Endothelial cell of umbilical vein (primary cell): Measurements from ENCODE around the gene PCED1B. TPM values are rescaled to one million over a fixed set of nuclear protein-coding genes. Genes with fewer than 3 reads are reported as not detected.

Source experiments
- BruUV-seq: library from RNA; stranded (reverse); fragments of 400-500 nt; replicated peaks from 2 replicates; lab custom pipeline; 2021; lab: Mats Ljungman, UMichigan
- CTCF ChIA-PET: fragments of 300-600, 350-600 bp; sonication (Branson Sonifier 250); formaldehyde crosslinking; loops from one replicate; lab custom pipeline; 2021; ENCODE audit warnings: antibody characterized with exemption, inconsistent platforms; lab: Charles Lee
- POLR2A ChIA-PET: fragments of 300-600, 350-600 bp; sonication (Branson Sonifier 250); formaldehyde crosslinking; loops from one replicate; lab custom pipeline; 2021; ENCODE audit warnings: antibody characterized with exemption, inconsistent platforms; lab: Charles Lee
- DNase-seq: peaks from one replicate; pipeline ENCODE4 v3.0.0-alpha.2; 2011; ENCODE audit warnings: low read depth, low spot score
- FAIRE-seq: peaks from 2 replicates; lab custom pipeline; 2011; peaks lifted over from hg19 to GRCh38; lab: Jason Lieb, UNC
- H2AFZ ChIP-seq: 2 replicates; pipeline ENCODE4 v1.6.0; 2012; ENCODE audit warnings: low read depth, low read length, control low read depth, inconsistent platforms
- H3K27ac ChIP-seq: 2 replicates; pipeline ENCODE4 v1.5.1; 2011; ENCODE audit warnings: low read depth, mild to moderate bottlenecking, control low read depth, low read length, moderate library complexity; ENCODE audit not compliant: insufficient read depth
- H3K27me3 ChIP-seq, 2 experiments: 2 replicates each; pipeline versions ENCODE4 v1.6.0 to v1.6.1; 2011; ENCODE audit warnings: low read length in 2 of 2, mixed read lengths in 1 of 2; ENCODE audit not compliant: control insufficient read depth in 2 of 2, insufficient read depth in 2 of 2
- H3K36me3 ChIP-seq, 2 experiments: 2 replicates in 1 of 2; 3 replicates in 1 of 2; pipeline ENCODE4 v1.5.1; 2011; ENCODE audit warnings: low read length in 2 of 2, mild to moderate bottlenecking in 1 of 2, moderate library complexity in 1 of 2; ENCODE audit not compliant: control insufficient read depth in 2 of 2, insufficient read depth in 2 of 2; ENCODE audit errors: extremely low read depth in 1 of 2
- H3K4me1 ChIP-seq: 3 replicates; pipeline ENCODE4 v1.5.1; 2011; ENCODE audit warnings: mild to moderate bottlenecking, low read length; ENCODE audit not compliant: control insufficient read depth, insufficient read depth; ENCODE audit errors: extremely low read depth
- H3K4me2 ChIP-seq: 2 replicates; pipeline ENCODE4 v1.6.1; 2011; ENCODE audit warnings: low read length, control low read depth, mixed read lengths; ENCODE audit not compliant: insufficient read depth
- H3K4me3 ChIP-seq, 3 experiments: fragments of 200-600 bp in 1 of 3; sonication (generic), shearing (Covaris generic) in 1 of 3; replicated peaks in 1 of 3; 2 replicates each; pipeline ENCODE4 v1.5.1; 2011 to 2016; ENCODE audit warnings: control low read depth in 3 of 3, low read length in 3 of 3, mild to moderate bottlenecking in 2 of 3, inconsistent platforms in 1 of 3, low read depth in 1 of 3, moderate library complexity in 1 of 3; ENCODE audit not compliant: insufficient read depth in 1 of 3
- H3K79me2 ChIP-seq: 2 replicates; pipeline ENCODE4 v1.6.0; 2012; ENCODE audit warnings: low read length, inconsistent platforms; ENCODE audit not compliant: control insufficient read depth, insufficient read depth
- H3K9ac ChIP-seq: replicated peaks from 2 replicates; pipeline ENCODE3; 2011; ENCODE audit warnings: low read length, control low read depth; ENCODE audit not compliant: insufficient read depth; ENCODE audit errors: extremely low read depth
- H3K9me1 ChIP-seq: replicated peaks from 3 replicates; pipeline ENCODE4 v1.6.0; 2011; ENCODE audit warnings: mild to moderate bottlenecking, low read length; ENCODE audit not compliant: control insufficient read depth, insufficient read depth; ENCODE audit errors: extremely low read depth
- H3K9me3 ChIP-seq: replicated peaks from 2 replicates; pipeline ENCODE4 v1.5.1; 2012; ENCODE audit warnings: low read length, inconsistent platforms; ENCODE audit not compliant: control insufficient read depth, insufficient read depth
- H4K20me1 ChIP-seq: replicated peaks from 2 replicates; pipeline ENCODE3; 2011; ENCODE audit warnings: mild to moderate bottlenecking, low read length; ENCODE audit not compliant: control insufficient read depth, insufficient read depth; ENCODE audit errors: extremely low read depth
- CTCF ChIP-seq, 2 donors: IDR thresholded peaks; 1 replicate in 1 of 2; 2 replicates in 1 of 2; pipeline ENCODE4 v1.5.1; 2011; ENCODE audit warnings: low read length in 2 of 2, mild to moderate bottlenecking in 2 of 2, moderate library complexity in 2 of 2, control low read depth in 1 of 2, inconsistent platforms in 1 of 2, low read depth in 1 of 2; ENCODE audit not compliant: insufficient read depth in 1 of 2; ENCODE audit errors: extremely low read depth in 1 of 2
- EZH2 ChIP-seq: IDR thresholded peaks from 2 replicates; pipeline ENCODE4 v1.6.1; 2012; ENCODE audit warnings: borderline replicate concordance, low read depth, mild to moderate bottlenecking, moderate library complexity, low read length, inconsistent platforms; ENCODE audit not compliant: severe bottlenecking
- FOS ChIP-seq: IDR thresholded peaks from 2 replicates; pipeline ENCODE4 v1.6.1; 2011; ENCODE audit warnings: mild to moderate bottlenecking, low read length, moderate library complexity, borderline replicate concordance; ENCODE audit not compliant: insufficient read depth
- JUN ChIP-seq: IDR thresholded peaks from 2 replicates; pipeline ENCODE4 v1.6.1; 2011; ENCODE audit warnings: borderline replicate concordance, low read depth; ENCODE audit not compliant: insufficient read length, insufficient read depth
- MYC ChIP-seq: IDR thresholded peaks from one replicate; pipeline ENCODE4 v1.6.1; 2011; ENCODE audit warnings: mild to moderate bottlenecking, low read depth, low read length
- dilution Hi-C: fragments of 300-500 bp; cut with MboI; formaldehyde crosslinking; loops from one replicate; pipeline ENCODE4 v1.15.0; 2019; ENCODE audit warnings: low sequenced_read_pairs; ENCODE audit not compliant: extremely low pct_ligation_motif_present
- intact Hi-C: fragments of 100-400 bp; cut with micrococcal nuclease; formaldehyde crosslinking; loops from one replicate; pipeline ENCODE4 v1.10.0; 2022
- polyA plus RNA-seq, 4 experiments: library from polyadenylated mRNA; depleted of rRNA in 3 of 4; stranded (reverse) in 3 of 4; unstranded in 1 of 4; fragments of >200 nt; gene quantifications; 2 replicates each; pipeline versions ENCODE4 v1.2.1 to v1.2.3, GENCODE V29; 2011 to 2012; ENCODE audit warnings: missing spikeins in 1 of 4
- total RNA-seq: library from RNA; stranded (reverse); gene quantifications from 2 replicates; pipeline ENCODE4 v1.2.3, GENCODE V29; 2021

Gene PCED1B
- total and polyA plus RNA-seq, 2 donors (not counting 3 experiments of a cell fraction or from before 2014, with no cell fraction given), result 1.7 to 2.6 TPM

- CTCF ChIA-PET, result interaction anchor here (0.9 to 1.2 kb wide), 2 partner anchors 20 to 27 kb away, joined by 3 to 4 read pairs; partner anchors contain the start of genes AMIGO2 and PCED1B
- no peak overlapping the region for H3K27ac ChIP-seq
- TF ChIP-seq FOS (no peak), EZH2 (no peak), JUN (no peak), CTCF (IDR thresholded peaks at IDR 0.05; ENCODE audit: extremely low read depth in 1 of 2, insufficient read depth in 1 of 2, low read depth in 1 of 2, low read length in 2 of 2) (no peak), MYC (no peak)
- H3K4me2 ChIP-seq, result no peak overlapping the region
- no peaks in the 10 kb centered on the region for H3K9me1 ChIP-seq
- no peaks in the 10 kb centered on the region for H3K36me3 ChIP-seq
- dilution Hi-C loops (no loop called here), intact Hi-C loops (loop anchor here (5.0 kb wide), 1 partner anchor 51 kb away; no protein-coding TSS in a partner anchor)
- no peak for FAIRE-seq
- no peaks in the 10 kb centered on the region for H3K4me1 ChIP-seq
- H3K4me3 ChIP-seq, result no peak overlapping the region
- H3K79me2 ChIP-seq, result no peaks in the 10 kb centered on the region
- H3K9ac ChIP-seq, result no peak overlapping the region
- POLR2A ChIA-PET, result no interaction called here
- no peaks in the 10 kb centered on the region for H3K9me3 ChIP-seq
- no peak for DNase-seq
- H4K20me1 ChIP-seq, result no peaks in the 10 kb centered on the region
- no peak overlapping the region for H2AFZ ChIP-seq
- no TSS peak for BruUV-seq
- H3K27me3 ChIP-seq, result no peaks in the 10 kb centered on the region
Measured at GRCh38 chr12:47105914-47106674, 26.7 kb downstream of the PCED1B start.
